HepG2 (cell line): ENCODE measurements around the gene ABHD1. TPM values are rescaled to one million over a fixed set of nuclear protein-coding genes. Genes with fewer than 3 reads are reported as not detected.

Experiments used
- LCORL ChIP-seq, 2 experiments: fragments of 450-650 bp in 1 of 2; sonication (generic) in 1 of 2; formaldehyde crosslinking in 1 of 2; IDR thresholded peaks; 2 replicates each; pipeline versions ENCODE4 v1.5.0 to v1.6.1; 2017 to 2020; ENCODE audit warnings: antibody characterized with exemption in 1 of 2, missing genetic modification reagents in 1 of 2
- MATR3 ChIP-seq: sonication (generic); formaldehyde crosslinking; IDR thresholded peaks from 2 replicates; pipeline ENCODE4 v1.4.0; 2020; ENCODE audit warnings: missing genetic modification reagents
- SAP130 ChIP-seq: IDR thresholded peaks from 2 replicates; pipeline ENCODE4 v1.6.1; 2016; ENCODE audit warnings: low read depth
- SNRNP70 ChIP-seq: fragments of 200-400 bp; formaldehyde crosslinking; IDR thresholded peaks from 2 replicates; pipeline ENCODE4 v1.6.1; 2017; ENCODE audit warnings: mild to moderate bottlenecking, low read depth, low read length, moderate library complexity
- ZBTB43 ChIP-seq: sonication (generic); formaldehyde crosslinking; conservative IDR thresholded peaks from 2 replicates; pipeline ENCODE4 v1.4.0; 2020; ENCODE audit warnings: missing genetic modification reagents
- ZC3H13 ChIP-seq: sonication (generic); formaldehyde crosslinking; IDR thresholded peaks from 2 replicates; pipeline ENCODE4 v1.8.1; 2023; ENCODE audit warnings: mild to moderate bottlenecking, missing genetic modification reagents, moderate library complexity
- ZHX1 ChIP-seq: sonication (generic); formaldehyde crosslinking; IDR thresholded peaks from 2 replicates; pipeline ENCODE4 v1.8.1; 2022; ENCODE audit warnings: low read depth, mild to moderate bottlenecking, missing genetic modification reagents
- ZIK1 ChIP-seq: sonication (generic); formaldehyde crosslinking; IDR thresholded peaks from 2 replicates; pipeline ENCODE4 v1.5.0; 2020; ENCODE audit warnings: mild to moderate bottlenecking, low read depth, missing genetic modification reagents, borderline replicate concordance
- ZNF18 ChIP-seq: sonication (generic); formaldehyde crosslinking; IDR thresholded peaks from 2 replicates; pipeline ENCODE4 v1.8.0; 2022; ENCODE audit warnings: mild to moderate bottlenecking, missing genetic modification reagents; ENCODE audit not compliant: insufficient replicate concordance
- ZNF205 ChIP-seq: IDR thresholded peaks from 2 replicates; pipeline ENCODE4 v1.6.1; 2018; ENCODE audit warnings: missing biosample characterization, missing genetic modification reagents
- ZNF280D ChIP-seq: sonication (generic); formaldehyde crosslinking; IDR thresholded peaks from 2 replicates; pipeline ENCODE4 v1.5.1; 2020; ENCODE audit warnings: mild to moderate bottlenecking, missing genetic modification reagents
- ZNF484 ChIP-seq: sonication (generic); formaldehyde crosslinking; IDR thresholded peaks from 2 replicates; pipeline ENCODE4 v1.5.1; 2020; ENCODE audit warnings: mild to moderate bottlenecking, low read depth, missing genetic modification reagents, borderline replicate concordance
- ZNF687 ChIP-seq: sonication (generic); formaldehyde crosslinking; IDR thresholded peaks from 2 replicates; pipeline ENCODE4 v1.5.1; 2020; ENCODE audit warnings: mild to moderate bottlenecking, missing genetic modification reagents, moderate library complexity
- polyA plus RNA-seq, 8 experiments: library from polyadenylated mRNA; depleted of rRNA in 3 of 8; stranded (reverse) in 7 of 8; unstranded in 1 of 8; fragments of >200 nt; fragmentation: Illumina TruSeq in 4 of 8; extraction: Trizol in 4 of 8; gene quantifications; 2 replicates each; pipeline versions ENCODE4 v1.2.1 to v1.2.3, GENCODE V29; 2011 to 2016; ENCODE audit warnings: low read depth in 4 of 8, missing spikeins in 1 of 8, mixed read lengths in 1 of 8; ENCODE audit not compliant: insufficient read depth in 1 of 8
- total RNA-seq, 5 experiments: library from RNA; depleted of rRNA; stranded (reverse); fragments of >200 nt; fragmentation: Illumina TruSeq; extraction: Trizol; gene quantifications; 2 replicates each; pipeline ENCODE4 v1.2.3, GENCODE V29; 2016; ENCODE audit warnings: low read depth in 1 of 5

Gene ABHD1
- total and polyA plus RNA-seq, 2 of the 13 experiments (the other 11 are each of a cell fraction or from before 2014, with no cell fraction given), result 0.04 to 0.81 TPM

- TF ChIP-seq ZNF280D (CRISPR knock-in tag) (peak; percentile 93; the same call in 1 of the 2 replicates), ZHX1 (no peak), LCORL (IDR thresholded peaks at IDR 0.05) (peak; percentile 95), LCORL (CRISPR knock-in tag; IDR thresholded peaks at IDR 0.05) (peak; percentile 84; the same call in 1 of the 2 replicates), ZIK1 (no peak), ZNF205 (CRISPR knock-in tag) (peak; percentile 46; the same call in 1 of the 2 replicates), MATR3 (CRISPR knock-in tag) (no peak), ZNF484 (CRISPR knock-in tag) (no peak), SNRNP70 (no peak), ZBTB43 (CRISPR knock-in tag) (peak; percentile 87; the same call in 1 of the 2 replicates), ZNF18 (CRISPR knock-in tag) (peak; percentile 94), ZC3H13 (CRISPR knock-in tag) (peak; percentile 79), ZNF687 (CRISPR knock-in tag) (peak; percentile 95), SAP130 (CRISPR knock-in tag) (peak; percentile 83)
These were observed 54.1 kb downstream of the ABHD1 start (continued) for GRCh38 chr2:27177441-27178351.
